ENCODE measurements around the gene DCTN4.

Gene DCTN4

GRCh38 chr5:150670948-150671310 is 87.9 kb downstream of the DCTN4 start:
- DNase-seq (ENCODE audit: low read depth in 2 of 2) = no peak

GRCh38 chr5:150670275-150670947 is 88.4 kb downstream of the DCTN4 start:
- no peak for DNase-seq (ENCODE audit: low read depth in 2 of 2)

- no peak for DNase-seq (ENCODE audit: low read depth in 2 of 2)
These were observed 93.8 kb downstream of the DCTN4 start for GRCh38 chr5:150665044-150665443.

GRCh38 chr5:150663936-150664335 is 94.9 kb downstream of the DCTN4 start:
- DNase-seq (ENCODE audit: low read depth in 2 of 2) = no peak

GRCh38 chr5:150662731-150663516 is 95.9 kb downstream of the DCTN4 start:
- no peak for DNase-seq (ENCODE audit: low read depth in 2 of 2)

- no peak for DNase-seq (ENCODE audit: low read depth in 2 of 2)
These were observed 96.8 kb downstream of the DCTN4 start for GRCh38 chr5:150661821-150662596.

GRCh38 chr5:150661086-150661485 is 97.7 kb downstream of the DCTN4 start, which contains the start of gene MYOZ3:
Gene MYOZ3, plus strand, starts transcription at chr5:150661251. Its CDS starts 1,691 bp downstream, at chr5:150662942.
- DNase-seq (ENCODE audit: low read depth in 2 of 2) = no peak

- DNase-seq (ENCODE audit: low read depth in 2 of 2) = no peak
These were observed 98.5 kb downstream of the DCTN4 start for GRCh38 chr5:150660108-150660831.

GRCh38 chr5:150659360-150660107 is 99.3 kb downstream of the DCTN4 start:
- DNase-seq (ENCODE audit: low read depth in 2 of 2) = no peak

- DNase-seq (ENCODE audit: low read depth in 2 of 2) = no peak
These were observed 100.0 kb downstream of the DCTN4 start for GRCh38 chr5:150658699-150659265.

All from stimulated activated CD8-positive, alpha-beta memory T cell treated with anti-CD3 and anti-CD28 coated beads, Interleukin-15, amount 100 ng/mL, for 48 hours (primary cell).